Adrenal gland (tissue), 5 donors: ENCODE data around the gene S100A10.

Experiments used
- POLR2A ChIP-seq, 2 donors: fragments of 450-650 bp; IDR thresholded peaks; one replicate each; pipeline ENCODE4 v1.6.1; 2017; ENCODE audit warnings: antibody characterized with exemption in 2 of 2, mild to moderate bottlenecking in 2 of 2, moderate library complexity in 1 of 2
- TF ChIP-seq, protein P1 (sequence below), 6 experiments: fragments of 450-650 bp in 4 of 6; fragments of 200-600 bp in 2 of 6; sonication (generic) in 1 of 6; IDR thresholded peaks; 1 replicate in 5 of 6; 2 replicates in 1 of 6; pipeline versions ENCODE4 v1.5.1 to v1.8.0; 2016 to 2021; ENCODE audit warnings: antibody characterized with exemption in 6 of 6, mild to moderate bottlenecking in 2 of 6, moderate library complexity in 1 of 6
- donor health status: DM: no; HTN: no; CAD: no.

DNA sequence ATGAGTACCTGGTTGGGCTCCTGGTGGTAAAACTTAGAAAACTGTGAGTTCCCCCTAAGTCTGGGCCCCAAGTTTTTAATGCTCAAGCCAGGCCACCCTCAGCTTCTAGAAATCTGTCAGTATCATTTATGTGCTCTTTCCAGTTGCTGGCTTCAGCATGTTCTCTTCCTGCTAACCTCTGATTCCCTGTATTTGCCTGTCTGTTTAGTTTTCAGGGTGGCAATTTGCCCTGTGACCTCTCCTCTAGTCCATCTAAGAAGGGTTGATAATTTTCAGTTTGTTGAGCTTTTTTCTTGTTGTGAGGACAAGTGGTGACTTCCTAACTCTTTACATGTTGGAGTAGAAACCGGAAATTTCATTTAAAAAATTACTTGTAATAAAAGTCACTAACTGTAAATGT, 16.0 kb upstream of the S100A10 start:
- TF ChIP-seq, protein P1, sequence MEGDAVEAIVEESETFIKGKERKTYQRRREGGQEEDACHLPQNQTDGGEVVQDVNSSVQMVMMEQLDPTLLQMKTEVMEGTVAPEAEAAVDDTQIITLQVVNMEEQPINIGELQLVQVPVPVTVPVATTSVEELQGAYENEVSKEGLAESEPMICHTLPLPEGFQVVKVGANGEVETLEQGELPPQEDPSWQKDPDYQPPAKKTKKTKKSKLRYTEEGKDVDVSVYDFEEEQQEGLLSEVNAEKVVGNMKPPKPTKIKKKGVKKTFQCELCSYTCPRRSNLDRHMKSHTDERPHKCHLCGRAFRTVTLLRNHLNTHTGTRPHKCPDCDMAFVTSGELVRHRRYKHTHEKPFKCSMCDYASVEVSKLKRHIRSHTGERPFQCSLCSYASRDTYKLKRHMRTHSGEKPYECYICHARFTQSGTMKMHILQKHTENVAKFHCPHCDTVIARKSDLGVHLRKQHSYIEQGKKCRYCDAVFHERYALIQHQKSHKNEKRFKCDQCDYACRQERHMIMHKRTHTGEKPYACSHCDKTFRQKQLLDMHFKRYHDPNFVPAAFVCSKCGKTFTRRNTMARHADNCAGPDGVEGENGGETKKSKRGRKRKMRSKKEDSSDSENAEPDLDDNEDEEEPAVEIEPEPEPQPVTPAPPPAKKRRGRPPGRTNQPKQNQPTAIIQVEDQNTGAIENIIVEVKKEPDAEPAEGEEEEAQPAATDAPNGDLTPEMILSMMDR (IDR thresholded peaks at IDR 0.05), result no peak
- no peak for TF ChIP-seq POLR2A (IDR thresholded peaks at IDR 0.05)
